Caco-2 (cell line): Measurements from ENCODE around the gene ZFAND2B. TPM values are rescaled to one million over a fixed set of nuclear protein-coding genes. Genes with fewer than 3 reads are reported as not detected.

Experiments
- BruUV-seq: library from RNA; stranded (reverse); fragments of 400-500 nt; replicated peaks from 2 replicates; lab custom pipeline; 2021; lab: Mats Ljungman, UMichigan
- CTCF ChIA-PET: fragments of 300-600 bp; sonication (Branson Sonifier 250); formaldehyde crosslinking; loops from one replicate; lab custom pipeline; 2022; ENCODE audit warnings: antibody characterized with exemption; lab: Charles Lee
- POLR2A ChIA-PET: fragments of 300-600 bp; sonication (Branson Sonifier 250); formaldehyde crosslinking; loops from one replicate; lab custom pipeline; 2022; ENCODE audit warnings: antibody characterized with exemption; lab: Charles Lee
- DNase-seq, 2 experiments: peaks; one replicate each; pipeline versions ENCODE4 v3.0.0 to v3.0.0-alpha.2; 2020 to 2022
- H3K27me3 ChIP-seq: replicated peaks from 2 replicates; pipeline ENCODE4 v1.6.0; 2011; ENCODE audit warnings: low read length; ENCODE audit not compliant: control insufficient read depth, insufficient read depth
- H3K36me3 ChIP-seq: 2 replicates; pipeline ENCODE4 v1.5.1; 2011; ENCODE audit warnings: low read length; ENCODE audit not compliant: control insufficient read depth, insufficient read depth
- H3K4me1 ChIP-seq: fragments of 250-450 bp; sonication (Bioruptor Pico); 2 replicates; pipeline ENCODE4 v1.5.1; 2020; ENCODE audit warnings: mild to moderate bottlenecking
- H3K4me3 ChIP-seq: 2 replicates; pipeline ENCODE4 v1.5.1; 2011; ENCODE audit warnings: low read depth, mild to moderate bottlenecking, control low read depth, low read length
- H3K9me3 ChIP-seq: fragments of 250-450 bp; sonication (Bioruptor Pico); 2 replicates; pipeline ENCODE4 v1.5.1; 2020; ENCODE audit warnings: mild to moderate bottlenecking, moderate library complexity
- H3K27ac Mint-ChIP-seq: one replicate; pipeline ENCODE4 v1.8.0; 2022; ENCODE audit warnings: mixed read lengths; ENCODE audit not compliant: unreplicated experiment
- H3K27me3 Mint-ChIP-seq: one replicate; pipeline ENCODE4 v1.8.0; 2022; ENCODE audit warnings: mixed read lengths; ENCODE audit not compliant: insufficient read depth, unreplicated experiment
- H3K36me3 Mint-ChIP-seq: one replicate; pipeline ENCODE4 v1.8.0; 2022; ENCODE audit warnings: mild to moderate bottlenecking, mixed read lengths; ENCODE audit not compliant: insufficient read depth, unreplicated experiment
- H3K4me1 Mint-ChIP-seq: one replicate; pipeline ENCODE4 v1.8.0; 2022; ENCODE audit warnings: low read depth, mixed read lengths; ENCODE audit not compliant: unreplicated experiment
- H3K4me3 Mint-ChIP-seq: one replicate; pipeline ENCODE4 v1.8.0; 2022; ENCODE audit warnings: mild to moderate bottlenecking, moderate library complexity, mixed read lengths; ENCODE audit not compliant: unreplicated experiment
- H3K9me3 Mint-ChIP-seq: one replicate; pipeline ENCODE4 v1.8.0; 2022; ENCODE audit warnings: mixed read lengths; ENCODE audit not compliant: unreplicated experiment
- CTCF ChIP-seq, 2 experiments: fragments of 200-600 bp in 1 of 2; IDR thresholded peaks; 1 replicate in 1 of 2; 2 replicates in 1 of 2; pipeline versions ENCODE4 v1.5.1 to v1.8.0; 2011 to 2022; ENCODE audit warnings: antibody characterized with exemption in 1 of 2, control low read depth in 1 of 2, inconsistent platforms in 1 of 2, low read depth in 1 of 2, low read length in 1 of 2, mild to moderate bottlenecking in 1 of 2, moderate library complexity in 1 of 2; ENCODE audit not compliant: insufficient read depth in 1 of 2, severe bottlenecking in 1 of 2, unreplicated experiment in 1 of 2
- intact Hi-C: fragments of 100-400 bp; cut with micrococcal nuclease; formaldehyde crosslinking; loops from one replicate; pipeline ENCODE4 v1.10.0; 2022; ENCODE audit not compliant: unreplicated experiment
- total RNA-seq: library from RNA; stranded (reverse); gene quantifications from 2 replicates; pipeline ENCODE4 v1.2.3, GENCODE V29; 2022

Gene ZFAND2B
- total RNA-seq, 1 experiment from 2014 or later, result 41.8 TPM

GRCh38 chr2:219234331-219234730 is 27.7 kb downstream of the ZFAND2B start:
- Mint-ChIP-seq H3K4me1 (no peaks in the 10 kb centered on the region), H3K27ac (no peak overlapping the region), H3K9me3 (no peaks in the 10 kb centered on the region), H3K27me3 (no peaks in the 10 kb centered on the region), H3K4me3 (no peak overlapping the region), H3K36me3 (peaks cover 33% of the 10 kb centered on the region)
- Histone ChIP-seq H3K4me1 (0 out of 2 replicates have a peak, but pooled peaks cover 4% of the 10 kb centered on the region), H3K36me3 (peaks cover 11% of the 10 kb centered on the region; the same call in 1 of the 2 replicates), H3K4me3 (no peak overlapping the region), H3K27me3 (no peaks in the 10 kb centered on the region), H3K9me3 (no peaks in the 10 kb centered on the region)
- CTCF ChIA-PET, result no interaction called here
- no TSS peak for BruUV-seq
- TF ChIP-seq CTCF (IDR thresholded peaks at IDR 0.05; ENCODE audit: insufficient read depth in 1 of 2, low read depth in 1 of 2, low read length in 1 of 2, severe bottlenecking in 1 of 2, unreplicated experiment in 1 of 2), result no peak
- intact Hi-C loops, result no loop called here
- no peak for DNase-seq
- POLR2A ChIA-PET, result no interaction called here

- H3K4me1 ChIP-seq, result peaks cover 13% of the 10 kb centered on the region
- H3K27me3 Mint-ChIP-seq, result no peaks in the 10 kb centered on the region
- H3K9me3 ChIP-seq, result no peaks in the 10 kb centered on the region
- peaks cover 3% of the 10 kb centered on the region for H3K4me1 Mint-ChIP-seq
- BruUV-seq, result no TSS peak
- CTCF ChIA-PET, result no interaction called here
- H3K27me3 ChIP-seq, result no peaks in the 10 kb centered on the region
- H3K36me3 ChIP-seq, result no peaks in the 10 kb centered on the region
- intact Hi-C loops, result no loop called here
- H3K4me3 ChIP-seq, result no peak overlapping the region
- H3K4me3 Mint-ChIP-seq, result no peak overlapping the region
- peaks cover 10% of the 10 kb centered on the region for H3K36me3 Mint-ChIP-seq
- no peak for TF ChIP-seq CTCF (IDR thresholded peaks at IDR 0.05; ENCODE audit: insufficient read depth in 1 of 2, low read depth in 1 of 2, low read length in 1 of 2, severe bottlenecking in 1 of 2, unreplicated experiment in 1 of 2)
- DNase-seq, result no peak
- no peaks in the 10 kb centered on the region for H3K9me3 Mint-ChIP-seq
- H3K27ac Mint-ChIP-seq, result no peak overlapping the region
- POLR2A ChIA-PET, result no interaction called here
These were observed 36.7 kb downstream of the ZFAND2B start for GRCh38 chr2:219243291-219243761.

- ChIA-PET CTCF (interaction anchor here (0.6 to 2.3 kb wide), 4 partner anchors 10 to 50 kb away, joined by 4 to 11 read pairs (median 7); partner anchors contain the start of genes TUBA4A and ZFAND2B), POLR2A (interaction anchor here (0.7 to 2.2 kb wide), 7 partner anchors 9 to 69 kb away, joined by 3 to 14 read pairs (median 6); partner anchors contain the start of genes ABCB6, ANKZF1, ATG9A and CNPPD1)
- Histone ChIP-seq H3K27me3 (no peaks in the 10 kb centered on the region), H3K4me3 (peak overlapping the region; percentile 73), H3K4me1 (peaks cover 27% of the 10 kb centered on the region), H3K36me3 (no peaks in the 10 kb centered on the region), H3K9me3 (no peaks in the 10 kb centered on the region)
- H3K36me3 Mint-ChIP-seq, result peaks cover 18% of the 10 kb centered on the region
- no peaks in the 10 kb centered on the region for H3K27me3 Mint-ChIP-seq
- BruUV-seq, result TSS peak; percentile 66
- H3K27ac Mint-ChIP-seq, result peak overlapping the region; percentile 90
- peak overlapping the region; percentile 82 for H3K4me3 Mint-ChIP-seq
- no peaks in the 10 kb centered on the region for H3K9me3 Mint-ChIP-seq
- no peak for TF ChIP-seq CTCF (IDR thresholded peaks at IDR 0.05; ENCODE audit: insufficient read depth in 1 of 2, low read depth in 1 of 2, low read length in 1 of 2, severe bottlenecking in 1 of 2, unreplicated experiment in 1 of 2)
- intact Hi-C loops, result loop anchor here (1.0 kb wide), 1 partner anchor 84 kb away; the partner anchor contains the start of gene NHEJ1
- H3K4me1 Mint-ChIP-seq, result peaks cover 18% of the 10 kb centered on the region
- no peak for DNase-seq
These were observed 38.2 kb downstream of the ZFAND2B start for GRCh38 chr2:219244789-219245147.
